Omental fat pad (tissue), 4 donors: ENCODE results near the gene SPACA6. TPM values are rescaled to one million over a fixed set of nuclear protein-coding genes. Genes with fewer than 3 reads are reported as not detected.

Experiments used
- ATAC-seq: fragments of 150-250 bp; one replicate; pipeline ENCODE4 v1.9.1; 2016; ENCODE audit warnings: mild to moderate bottlenecking, moderate library complexity; ENCODE audit not compliant: low FRiP score
- DNase-seq: peaks from one replicate; pipeline ENCODE4 v3.0.0-alpha.2; 2019; ENCODE audit warnings: low spot score
- total RNA-seq, 4 donors: library from RNA; depleted of rRNA; stranded (reverse); fragments of >200 nt; gene quantifications; one replicate each; pipeline ENCODE4 v1.1.0, GENCODE V29; 2016
- TF ChIP-seq, protein P1 (sequence below), 3 donors: fragments of 450-650 bp; IDR thresholded peaks; one replicate each; pipeline ENCODE4 v1.5.1; 2016 to 2017; ENCODE audit warnings: antibody characterized with exemption in 3 of 3, mild to moderate bottlenecking in 3 of 3, moderate library complexity in 2 of 3

The SPACA6 gene
- total RNA-seq, 4 donors from 2014 or later = 6.2 to 14.2 (median 11.4) TPM

DNA sequence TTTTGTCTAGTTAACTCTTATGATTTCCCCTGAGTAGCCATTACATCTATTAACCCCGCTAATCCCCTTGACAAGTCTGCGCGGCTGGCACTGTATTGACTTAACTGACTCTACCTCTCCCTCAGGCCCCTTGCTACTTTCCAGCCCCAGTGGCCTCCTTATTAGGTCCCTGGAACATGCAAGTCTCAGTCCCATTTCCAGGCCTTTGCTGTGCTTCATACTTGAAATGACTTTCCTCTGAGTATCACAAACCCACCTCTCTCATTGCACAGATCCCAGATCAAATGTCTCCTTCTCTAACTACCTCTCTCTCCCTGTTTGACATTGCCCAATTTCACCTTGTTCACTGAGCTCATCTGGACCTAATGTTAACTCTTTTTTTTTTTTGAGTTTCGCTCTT lies 13.2 kb downstream of the SPACA6 start:
- no peak for DNase-seq
- TF ChIP-seq, protein P1, sequence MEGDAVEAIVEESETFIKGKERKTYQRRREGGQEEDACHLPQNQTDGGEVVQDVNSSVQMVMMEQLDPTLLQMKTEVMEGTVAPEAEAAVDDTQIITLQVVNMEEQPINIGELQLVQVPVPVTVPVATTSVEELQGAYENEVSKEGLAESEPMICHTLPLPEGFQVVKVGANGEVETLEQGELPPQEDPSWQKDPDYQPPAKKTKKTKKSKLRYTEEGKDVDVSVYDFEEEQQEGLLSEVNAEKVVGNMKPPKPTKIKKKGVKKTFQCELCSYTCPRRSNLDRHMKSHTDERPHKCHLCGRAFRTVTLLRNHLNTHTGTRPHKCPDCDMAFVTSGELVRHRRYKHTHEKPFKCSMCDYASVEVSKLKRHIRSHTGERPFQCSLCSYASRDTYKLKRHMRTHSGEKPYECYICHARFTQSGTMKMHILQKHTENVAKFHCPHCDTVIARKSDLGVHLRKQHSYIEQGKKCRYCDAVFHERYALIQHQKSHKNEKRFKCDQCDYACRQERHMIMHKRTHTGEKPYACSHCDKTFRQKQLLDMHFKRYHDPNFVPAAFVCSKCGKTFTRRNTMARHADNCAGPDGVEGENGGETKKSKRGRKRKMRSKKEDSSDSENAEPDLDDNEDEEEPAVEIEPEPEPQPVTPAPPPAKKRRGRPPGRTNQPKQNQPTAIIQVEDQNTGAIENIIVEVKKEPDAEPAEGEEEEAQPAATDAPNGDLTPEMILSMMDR (IDR thresholded peaks at IDR 0.05) = no peak

DNA sequence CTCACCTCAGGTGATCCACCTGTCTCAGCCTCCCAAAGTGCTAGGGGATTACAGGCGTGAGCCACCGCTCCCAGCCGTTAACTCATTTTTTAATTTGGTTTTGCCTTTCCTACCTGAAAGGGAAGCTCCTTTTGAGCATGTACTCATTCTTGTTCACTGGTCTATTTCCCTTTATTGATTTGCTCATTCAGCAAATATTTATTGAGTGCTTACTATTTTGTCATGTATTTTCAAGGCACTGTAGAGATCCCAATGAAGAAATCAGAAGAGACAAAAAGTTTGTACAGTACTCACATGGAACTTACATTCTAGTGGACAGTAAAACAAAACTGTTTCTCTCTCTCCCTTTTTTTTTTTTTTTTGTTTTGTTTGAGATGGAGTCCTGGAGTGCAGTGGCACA lies 13.8 kb downstream of the SPACA6 start:
- DNase-seq = no peak
- TF ChIP-seq, protein P1 (IDR thresholded peaks at IDR 0.05) = no peak
- ATAC-seq = no peak

More for the DNA sequence above, 13.2 kb downstream of the SPACA6 start:
- ATAC-seq = no peak

DNA sequence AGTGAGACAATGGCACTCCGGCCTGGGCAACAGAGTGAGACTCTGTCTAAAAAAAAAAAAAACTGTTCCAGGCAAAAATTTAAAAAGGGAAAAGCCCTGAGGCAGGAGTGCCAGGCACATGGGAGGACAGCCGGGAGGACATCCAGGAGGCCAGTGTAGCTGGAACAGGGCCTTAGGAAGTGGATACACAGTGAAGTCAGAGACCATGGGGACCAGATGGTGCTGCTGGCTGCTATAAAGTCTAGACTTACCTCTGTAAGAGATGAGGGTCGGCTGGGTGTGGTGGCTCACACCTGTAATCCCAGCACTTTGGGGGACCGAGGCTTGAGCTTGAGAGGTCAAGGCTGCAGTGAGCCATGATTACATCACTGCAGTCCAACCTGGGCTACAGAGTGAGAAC lies 15.7 kb downstream of the SPACA6 start:
- ATAC-seq (no peak), DNase-seq (no peak)
- TF ChIP-seq, protein P1 (IDR thresholded peaks at IDR 0.05) = no peak

GRCh38 chr19:51709575-51709974 lies 16.4 kb downstream of the SPACA6 start:
- ATAC-seq (no peak), DNase-seq (no peak)
- TF ChIP-seq, protein P1 (IDR thresholded peaks at IDR 0.05) = no peak

DNA sequence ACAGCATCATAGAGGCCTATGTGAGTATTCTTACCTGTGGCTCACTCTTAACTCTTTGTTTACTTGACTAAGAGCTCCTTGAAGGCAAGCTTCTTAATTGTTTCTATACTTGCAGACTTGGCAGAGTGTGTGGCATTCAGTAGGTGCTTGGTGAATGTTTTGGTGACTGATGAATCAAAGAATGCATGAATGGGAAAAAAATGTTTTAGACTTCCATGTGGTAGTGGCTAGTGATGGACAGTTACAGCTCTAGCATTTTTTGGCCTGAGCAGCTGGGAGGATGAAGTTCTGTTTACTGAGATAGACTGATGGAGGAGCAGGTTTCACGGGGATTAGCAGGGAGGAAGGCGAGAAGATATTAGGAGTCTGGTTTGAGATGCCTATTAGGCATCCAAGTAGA lies 17.0 kb downstream of the SPACA6 start:
- TF ChIP-seq, protein P1 (IDR thresholded peaks at IDR 0.05) = no peak
- ATAC-seq = no peak
- DNase-seq = no peak

DNA sequence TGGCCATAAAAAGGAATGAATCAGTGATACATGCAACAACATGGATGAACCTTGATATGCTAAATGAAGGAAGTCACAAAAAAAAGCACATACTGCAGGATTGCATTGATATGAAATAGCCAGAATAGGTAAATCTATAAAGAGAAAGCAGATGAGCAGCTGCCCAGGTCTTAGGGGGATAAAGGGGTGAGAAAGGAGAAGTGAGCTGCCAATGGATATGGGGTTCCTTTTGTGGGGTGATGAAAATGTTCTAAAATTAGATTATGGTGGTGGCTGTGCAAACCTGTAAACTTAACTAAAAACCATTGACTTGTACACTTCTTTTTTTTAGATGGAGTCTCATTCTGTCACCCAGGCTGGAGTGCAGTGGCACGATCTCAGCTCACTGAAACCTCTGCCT lies 18.6 kb downstream of the SPACA6 start:
- DNase-seq = no peak
- TF ChIP-seq, protein P1 (IDR thresholded peaks at IDR 0.05) = no peak
- ATAC-seq = no peak

DNA sequence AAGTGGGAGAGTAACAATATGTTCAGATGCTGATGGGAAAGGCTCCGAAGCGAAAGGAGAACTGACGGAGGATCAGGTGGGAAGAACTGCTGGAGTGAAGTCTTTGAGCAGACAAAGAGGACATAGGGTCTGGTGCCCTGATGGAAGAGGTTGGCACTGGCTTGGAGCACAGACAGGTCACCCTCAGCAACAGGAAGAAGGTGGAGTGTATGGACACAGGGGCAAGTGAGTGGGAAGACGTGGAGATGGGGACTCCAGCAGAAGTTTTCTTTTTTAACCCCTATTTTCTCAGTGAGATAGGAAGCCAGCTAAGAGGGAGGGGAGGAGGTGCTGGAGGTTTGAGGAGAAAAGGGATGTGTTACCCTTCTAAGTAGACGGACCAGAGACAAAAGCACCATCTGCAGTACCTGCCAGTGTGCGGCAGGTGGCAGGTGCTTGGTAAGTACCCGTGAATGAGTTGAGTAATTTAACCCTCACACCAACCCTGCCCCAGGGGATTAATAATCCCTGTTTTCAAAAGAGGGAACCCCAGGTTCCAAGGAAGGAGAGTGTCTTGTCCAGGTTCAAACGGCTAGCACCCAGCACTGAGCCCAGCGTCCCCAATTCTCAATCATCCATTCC lies 19.4 kb downstream of the SPACA6 start:
- DNase-seq = no peak
- TF ChIP-seq, protein P1 (IDR thresholded peaks at IDR 0.05) = no peak
- ATAC-seq = no peak
